Measurements from ENCODE around the gene AGL. TPM values are rescaled to one million over a fixed set of nuclear protein-coding genes. Genes with fewer than 3 reads are reported as not detected.

AGL gene
- total and polyA plus RNA-seq, 10 of the 15 experiments (the other 5 are each of a cell fraction or from before 2014, with no cell fraction given), result 5.6 to 21.6 (median 13.7) TPM

DNA sequence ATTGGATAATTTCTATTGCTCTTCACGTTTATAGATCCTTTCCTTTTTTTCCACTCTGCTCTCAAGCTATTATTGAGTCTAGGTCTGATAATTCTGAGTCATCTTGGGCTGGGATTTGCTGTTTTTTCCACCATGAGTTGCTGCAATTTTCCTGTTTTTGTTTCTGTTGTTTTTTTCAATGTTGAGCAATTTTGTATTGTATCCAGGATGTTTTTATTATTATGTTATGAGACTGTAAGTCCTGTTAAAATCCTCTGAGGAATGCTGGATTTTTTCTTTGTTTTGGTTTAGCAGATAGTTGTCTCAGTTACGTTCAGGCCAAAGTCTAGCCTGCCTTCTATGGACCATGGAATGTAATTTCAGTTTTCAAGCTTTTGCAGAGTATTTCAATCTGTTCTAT lies 106.6 kb downstream of the AGL start:
- no peaks in the 10 kb centered on the region for H3K36me3 ChIP-seq (ENCODE audit: control insufficient read depth in 2 of 2, insufficient read depth in 2 of 2, low read length in 1 of 2)
- ATAC-seq (no peak), FAIRE-seq (no peak)

GRCh38 chr1:99957818-99958217 lies 107.7 kb downstream of the AGL start:
- no peaks in the 10 kb centered on the region for H3K4me1 ChIP-seq (ENCODE audit: control insufficient read depth, insufficient read depth, low read length)
- CTCF ChIA-PET, result no interaction called here
- intact Hi-C loops (cut with micrococcal nuclease; ENCODE audit: unreplicated experiment) (no loop called here), in situ Hi-C loops (cut with MboI) (no loop called here)
- SMC1A ChIA-PET (ENCODE audit: uncharacterized antibody, unreplicated experiment), result interaction anchor here (0.6 kb wide), 1 partner anchor 85 kb away, joined by 3 read pairs; no protein-coding TSS in a partner anchor
- 100% methylated on average over 1 of the region's 1 CpG for WGBS (ENCODE audit: insufficient coverage, insufficient replicate concordance, low lambda C conversion rate, missing lambda C conversion rate)
- no peak overlapping the region for H3K4me3 ChIP-seq
- H2AFZ ChIP-seq (ENCODE audit: control insufficient read depth, low read depth, low read length), result no peak overlapping the region
- FAIRE-seq, result no peak
- no TSS peak for BruUV-seq (replicated peaks)
- no peak for ATAC-seq
- no peak overlapping the region for H3K4me2 ChIP-seq (ENCODE audit: control insufficient read depth, insufficient read depth)
- H3K27ac ChIP-seq (ENCODE audit: control insufficient read depth, insufficient read depth), result no peak overlapping the region
- H3K36me3 ChIP-seq (ENCODE audit: control insufficient read depth in 2 of 2, insufficient read depth in 2 of 2, low read length in 1 of 2), result no peaks in the 10 kb centered on the region
- H4K20me1 ChIP-seq (ENCODE audit: control insufficient read depth, insufficient read depth), result no peaks in the 10 kb centered on the region
- no peaks in the 10 kb centered on the region for H3K9me3 ChIP-seq (replicated peaks; ENCODE audit: control insufficient read depth, insufficient read depth, low read length)
- no peaks in the 10 kb centered on the region for H3K27me3 ChIP-seq (replicated peaks in 1 of 2; ENCODE audit: control insufficient read depth in 2 of 2, insufficient read depth in 2 of 2, low read length in 1 of 2)
- no peak for DNase-seq (ENCODE audit: low read depth, low spot score)
- POLR2A ChIA-PET, result interaction anchor here (0.6 kb wide), 1 partner anchor 129 kb away, joined by 3 read pairs; no protein-coding TSS in a partner anchor
- TF ChIP-seq, protein P1, sequence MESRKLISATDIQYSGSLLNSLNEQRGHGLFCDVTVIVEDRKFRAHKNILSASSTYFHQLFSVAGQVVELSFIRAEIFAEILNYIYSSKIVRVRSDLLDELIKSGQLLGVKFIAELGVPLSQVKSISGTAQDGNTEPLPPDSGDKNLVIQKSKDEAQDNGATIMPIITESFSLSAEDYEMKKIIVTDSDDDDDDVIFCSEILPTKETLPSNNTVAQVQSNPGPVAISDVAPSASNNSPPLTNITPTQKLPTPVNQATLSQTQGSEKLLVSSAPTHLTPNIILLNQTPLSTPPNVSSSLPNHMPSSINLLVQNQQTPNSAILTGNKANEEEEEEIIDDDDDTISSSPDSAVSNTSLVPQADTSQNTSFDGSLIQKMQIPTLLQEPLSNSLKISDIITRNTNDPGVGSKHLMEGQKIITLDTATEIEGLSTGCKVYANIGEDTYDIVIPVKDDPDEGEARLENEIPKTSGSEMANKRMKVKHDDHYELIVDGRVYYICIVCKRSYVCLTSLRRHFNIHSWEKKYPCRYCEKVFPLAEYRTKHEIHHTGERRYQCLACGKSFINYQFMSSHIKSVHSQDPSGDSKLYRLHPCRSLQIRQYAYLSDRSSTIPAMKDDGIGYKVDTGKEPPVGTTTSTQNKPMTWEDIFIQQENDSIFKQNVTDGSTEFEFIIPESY (IDR thresholded peaks at IDR 0.05), result no peak
- TF ChIP-seq, protein P2, sequence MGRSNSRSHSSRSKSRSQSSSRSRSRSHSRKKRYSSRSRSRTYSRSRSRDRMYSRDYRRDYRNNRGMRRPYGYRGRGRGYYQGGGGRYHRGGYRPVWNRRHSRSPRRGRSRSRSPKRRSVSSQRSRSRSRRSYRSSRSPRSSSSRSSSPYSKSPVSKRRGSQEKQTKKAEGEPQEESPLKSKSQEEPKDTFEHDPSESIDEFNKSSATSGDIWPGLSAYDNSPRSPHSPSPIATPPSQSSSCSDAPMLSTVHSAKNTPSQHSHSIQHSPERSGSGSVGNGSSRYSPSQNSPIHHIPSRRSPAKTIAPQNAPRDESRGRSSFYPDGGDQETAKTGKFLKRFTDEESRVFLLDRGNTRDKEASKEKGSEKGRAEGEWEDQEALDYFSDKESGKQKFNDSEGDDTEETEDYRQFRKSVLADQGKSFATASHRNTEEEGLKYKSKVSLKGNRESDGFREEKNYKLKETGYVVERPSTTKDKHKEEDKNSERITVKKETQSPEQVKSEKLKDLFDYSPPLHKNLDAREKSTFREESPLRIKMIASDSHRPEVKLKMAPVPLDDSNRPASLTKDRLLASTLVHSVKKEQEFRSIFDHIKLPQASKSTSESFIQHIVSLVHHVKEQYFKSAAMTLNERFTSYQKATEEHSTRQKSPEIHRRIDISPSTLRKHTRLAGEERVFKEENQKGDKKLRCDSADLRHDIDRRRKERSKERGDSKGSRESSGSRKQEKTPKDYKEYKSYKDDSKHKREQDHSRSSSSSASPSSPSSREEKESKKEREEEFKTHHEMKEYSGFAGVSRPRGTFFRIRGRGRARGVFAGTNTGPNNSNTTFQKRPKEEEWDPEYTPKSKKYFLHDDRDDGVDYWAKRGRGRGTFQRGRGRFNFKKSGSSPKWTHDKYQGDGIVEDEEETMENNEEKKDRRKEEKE (IDR thresholded peaks at IDR 0.05), result no peak
- RAD21 ChIA-PET (ENCODE audit: unreplicated experiment), result no interaction called here
- no peak overlapping the region for H3K9ac ChIP-seq (ENCODE audit: control insufficient read depth, insufficient read depth, low read length)
- H3K79me2 ChIP-seq (ENCODE audit: control insufficient read depth, insufficient read depth, low read length), result no peaks in the 10 kb centered on the region

More for the DNA sequence above, 106.6 kb downstream of the AGL start:
- ChIA-PET SMC1A (ENCODE audit: uncharacterized antibody, unreplicated experiment) (no interaction called here), RAD21 (ENCODE audit: unreplicated experiment) (no interaction called here), POLR2A (no interaction called here), CTCF (no interaction called here)
- H2AFZ ChIP-seq (ENCODE audit: control insufficient read depth, low read depth, low read length), result no peak overlapping the region
- H3K4me1 ChIP-seq (ENCODE audit: control insufficient read depth, insufficient read depth, low read length), result no peaks in the 10 kb centered on the region
- H3K27me3 ChIP-seq (replicated peaks in 1 of 2; ENCODE audit: control insufficient read depth in 2 of 2, insufficient read depth in 2 of 2, low read length in 1 of 2), result no peaks in the 10 kb centered on the region
- H3K79me2 ChIP-seq (ENCODE audit: control insufficient read depth, insufficient read depth, low read length), result no peaks in the 10 kb centered on the region
- H3K27ac ChIP-seq (ENCODE audit: control insufficient read depth, insufficient read depth), result no peak overlapping the region
- 42% methylated on average over 2 of the region's 2 CpGs for WGBS (ENCODE audit: insufficient coverage, insufficient replicate concordance, low lambda C conversion rate, missing lambda C conversion rate)
- no peak overlapping the region for H3K4me2 ChIP-seq (ENCODE audit: control insufficient read depth, insufficient read depth)
- no TSS peak for BruUV-seq (replicated peaks)
- no peak for DNase-seq (ENCODE audit: low read depth, low spot score)
- in situ Hi-C loops (cut with MboI) (no loop called here), intact Hi-C loops (cut with micrococcal nuclease; ENCODE audit: unreplicated experiment) (no loop called here)
- H3K4me3 ChIP-seq, result no peak overlapping the region
- no peaks in the 10 kb centered on the region for H4K20me1 ChIP-seq (ENCODE audit: control insufficient read depth, insufficient read depth)
- no peak overlapping the region for H3K9ac ChIP-seq (ENCODE audit: control insufficient read depth, insufficient read depth, low read length)
- TF ChIP-seq NFXL1 (IDR thresholded peaks at IDR 0.05; ENCODE audit: borderline replicate concordance) (no peak), IKZF1 (conservative IDR thresholded peaks at IDR 0.05) (no peak), KLF5 (IDR thresholded peaks at IDR 0.05; ENCODE audit: partially characterized antibody) (no peak), TBL1XR1 (IDR thresholded peaks at IDR 0.05; ENCODE audit: low read depth, low read length) (no peak), HDGF (IDR thresholded peaks at IDR 0.05) (no peak), HDAC6 (IDR thresholded peaks at IDR 0.05; ENCODE audit: unreplicated experiment) (no peak), SMAD1 (IDR thresholded peaks at IDR 0.05; ENCODE audit: low read depth, partially characterized antibody) (no peak), RCOR1 (conservative IDR thresholded peaks at IDR 0.05; ENCODE audit: low read depth, low read length) (no peak), SUPT20H (IDR thresholded peaks at IDR 0.05; ENCODE audit: borderline replicate concordance, control insufficient read depth, low read depth, low read length) (no peak), NRF1 (conservative IDR thresholded peaks at IDR 0.05; ENCODE audit: low read depth, low read length) (no peak)
- H3K9me3 ChIP-seq (replicated peaks; ENCODE audit: control insufficient read depth, insufficient read depth, low read length), result no peaks in the 10 kb centered on the region

Data from GM12878 (cell line).